KMS-11 (cell line): ENCODE data around the gene BMP6.
A peak's percentile ranks its signal among the peaks of the same experiment; 100 is the strongest.

Experiments used
- H2AFZ ChIP-seq: fragments of 200-600 bp; sonication (generic); 2 replicates; pipeline ENCODE4 v1.6.1; 2016; ENCODE audit warnings: antibody characterized with exemption, mixed run types, low read depth
- H3K27ac ChIP-seq: fragments of 200-600 bp; sonication (generic); 2 replicates; pipeline ENCODE4 v1.6.1; 2016; ENCODE audit warnings: mild to moderate bottlenecking, mixed run types
- H3K27me3 ChIP-seq: fragments of 200-600 bp; sonication (generic); 2 replicates; pipeline ENCODE4 v1.6.1; 2017; ENCODE audit warnings: mild to moderate bottlenecking, low read depth, mixed run types, moderate library complexity; ENCODE audit not compliant: insufficient read depth
- H3K36me3 ChIP-seq: fragments of 200-600 bp; sonication (generic); 2 replicates; pipeline ENCODE4 v1.6.1; 2017; ENCODE audit warnings: mild to moderate bottlenecking, mixed run types; ENCODE audit not compliant: insufficient read depth
- H3K4me1 ChIP-seq: fragments of 200-600 bp; sonication (generic); 2 replicates; pipeline ENCODE4 v1.6.1; 2016; ENCODE audit warnings: mild to moderate bottlenecking, low read depth, mixed run types; ENCODE audit not compliant: poor library complexity, severe bottlenecking
- H3K4me2 ChIP-seq: fragments of 200-600 bp; sonication (generic); 2 replicates; pipeline ENCODE4 v1.7.0; 2016; ENCODE audit warnings: mild to moderate bottlenecking, mixed run types
- H3K4me3 ChIP-seq: fragments of 200-600 bp; sonication (generic); IDR thresholded peaks from 2 replicates; pipeline ENCODE4 v1.6.1; 2017; ENCODE audit warnings: low read depth, low read length, mixed read lengths; ENCODE audit not compliant: insufficient read depth
- H3K79me2 ChIP-seq: fragments of 200-600 bp; sonication (generic); 2 replicates; pipeline ENCODE4 v1.6.1; 2016; ENCODE audit warnings: low read depth, mixed run types; ENCODE audit not compliant: insufficient read depth
- H3K9ac ChIP-seq: fragments of 200-600 bp; sonication (generic); 2 replicates; pipeline ENCODE4 v1.6.1; 2016; ENCODE audit warnings: mild to moderate bottlenecking, mixed run types
- H4K20me1 ChIP-seq: fragments of 200-600 bp; sonication (generic); 2 replicates; pipeline ENCODE4 v1.6.1; 2016; ENCODE audit warnings: mild to moderate bottlenecking, mixed run types; ENCODE audit not compliant: insufficient read depth
- TF ChIP-seq, protein P1 (sequence below): fragments of 200-600 bp; sonication (generic); conservative IDR thresholded peaks from 2 replicates; pipeline ENCODE4 v1.6.1; 2017; ENCODE audit warnings: low read depth, mild to moderate bottlenecking, antibody characterized with exemption, low read length, moderate library complexity, mixed read lengths

Gene BMP6

GRCh38 chr6:7725849-7726415 lies at the start of gene BMP6:
BMP6 (plus strand) TSS chr6:7726099; CDS start chr6:7726956, 857 bp downstream.
- peak within 1 kb of the TSS; percentile 91 for H3K4me2 ChIP-seq
- peaks cover 11% of the 10 kb centered on the region; the same call in 1 of the 2 replicates for H3K27me3 ChIP-seq
- H3K79me2 ChIP-seq = peaks cover 16% of the 10 kb centered on the region; the same call in 1 of the 2 replicates

DNA sequence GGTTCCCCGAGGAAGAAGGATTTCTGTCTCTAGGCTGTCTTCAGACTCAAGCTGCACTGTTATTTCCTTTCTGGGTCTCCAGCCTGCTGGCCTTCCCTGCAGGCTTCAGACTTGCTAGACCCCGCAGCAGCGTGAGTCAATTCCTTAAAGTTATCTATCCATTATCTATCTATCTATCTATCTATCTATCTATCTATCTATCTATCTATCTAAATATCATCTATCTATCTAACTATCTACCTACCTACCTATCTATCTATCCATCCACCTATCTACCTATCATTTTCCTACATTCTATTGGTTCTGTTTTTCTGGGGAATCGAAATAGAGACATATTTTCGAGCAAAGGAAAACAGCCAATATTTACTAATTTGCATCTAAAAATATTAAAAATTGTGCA lies 48.7 kb upstream of the BMP6 start:
- Histone ChIP-seq H3K79me2 (no peaks in the 10 kb centered on the region), H3K27me3 (no peaks in the 10 kb centered on the region)
- TF ChIP-seq, protein P1, sequence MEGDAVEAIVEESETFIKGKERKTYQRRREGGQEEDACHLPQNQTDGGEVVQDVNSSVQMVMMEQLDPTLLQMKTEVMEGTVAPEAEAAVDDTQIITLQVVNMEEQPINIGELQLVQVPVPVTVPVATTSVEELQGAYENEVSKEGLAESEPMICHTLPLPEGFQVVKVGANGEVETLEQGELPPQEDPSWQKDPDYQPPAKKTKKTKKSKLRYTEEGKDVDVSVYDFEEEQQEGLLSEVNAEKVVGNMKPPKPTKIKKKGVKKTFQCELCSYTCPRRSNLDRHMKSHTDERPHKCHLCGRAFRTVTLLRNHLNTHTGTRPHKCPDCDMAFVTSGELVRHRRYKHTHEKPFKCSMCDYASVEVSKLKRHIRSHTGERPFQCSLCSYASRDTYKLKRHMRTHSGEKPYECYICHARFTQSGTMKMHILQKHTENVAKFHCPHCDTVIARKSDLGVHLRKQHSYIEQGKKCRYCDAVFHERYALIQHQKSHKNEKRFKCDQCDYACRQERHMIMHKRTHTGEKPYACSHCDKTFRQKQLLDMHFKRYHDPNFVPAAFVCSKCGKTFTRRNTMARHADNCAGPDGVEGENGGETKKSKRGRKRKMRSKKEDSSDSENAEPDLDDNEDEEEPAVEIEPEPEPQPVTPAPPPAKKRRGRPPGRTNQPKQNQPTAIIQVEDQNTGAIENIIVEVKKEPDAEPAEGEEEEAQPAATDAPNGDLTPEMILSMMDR = no peak

More at GRCh38 chr6:7725849-7726415, at the start of gene BMP6:
- TF ChIP-seq, protein P1 = no peak
- H2AFZ ChIP-seq = peak within 1 kb of the TSS; percentile 56
- peaks cover 61% of the 10 kb centered on the region for H3K4me1 ChIP-seq
- H3K36me3 ChIP-seq = no peaks in the 10 kb centered on the region
- H3K4me3 ChIP-seq = no peak within 1 kb of the TSS
- H3K9ac ChIP-seq = no peak within 1 kb of the TSS; the same call in 1 of the 2 replicates
- no peaks in the 10 kb centered on the region for H4K20me1 ChIP-seq
- H3K27ac ChIP-seq = no peak within 1 kb of the TSS

DNA sequence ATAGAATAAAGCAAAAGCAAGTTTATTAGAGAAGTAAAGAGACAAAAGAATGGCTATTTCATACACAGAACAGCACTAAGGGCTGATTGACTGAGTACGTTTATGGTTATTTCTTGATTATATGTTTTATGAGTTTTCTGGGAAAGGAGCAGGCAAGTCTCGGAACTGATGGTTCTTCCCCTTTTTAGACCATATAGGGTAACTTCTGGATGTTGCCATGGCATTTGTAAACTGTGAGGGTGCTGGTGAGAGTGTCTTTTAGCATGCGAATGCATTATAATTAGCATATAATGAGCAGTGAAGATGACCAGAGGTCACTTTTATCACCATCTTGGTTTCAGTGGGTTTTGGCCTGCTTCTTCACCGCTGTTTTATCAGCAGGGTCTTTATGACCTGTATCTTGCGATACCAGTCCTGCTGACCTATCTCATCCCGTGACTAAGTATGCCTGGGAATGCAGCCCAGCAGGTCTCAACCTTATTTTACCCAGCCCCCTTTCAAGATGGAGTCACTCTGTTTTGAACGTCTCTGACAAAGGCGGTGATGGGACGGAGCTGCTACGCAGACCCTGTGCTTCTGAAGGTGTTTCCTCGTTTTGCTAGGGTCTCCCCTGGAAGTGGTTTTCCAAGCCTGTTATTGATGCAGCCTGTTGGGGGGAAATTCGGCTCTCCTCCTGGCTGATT lies 45.4 kb upstream of the BMP6 start:
- no peak overlapping the region for H2AFZ ChIP-seq
- H3K4me2 ChIP-seq = no peak overlapping the region
- H4K20me1 ChIP-seq = no peaks in the 10 kb centered on the region

More for the DNA sequence above, 48.7 kb upstream of the BMP6 start:
- no peak overlapping the region for H3K9ac ChIP-seq
- H4K20me1 ChIP-seq = no peaks in the 10 kb centered on the region
- H2AFZ ChIP-seq = no peak overlapping the region
- H3K4me3 ChIP-seq = no peak overlapping the region
- no peak overlapping the region for H3K4me2 ChIP-seq
- no peaks in the 10 kb centered on the region for H3K4me1 ChIP-seq
- no peaks in the 10 kb centered on the region for H3K36me3 ChIP-seq
- no peak overlapping the region for H3K27ac ChIP-seq

GRCh38 chr6:7681449-7681848 lies 44.5 kb upstream of the BMP6 start:
- no peak overlapping the region for H3K9ac ChIP-seq
- no peaks in the 10 kb centered on the region for H3K27me3 ChIP-seq

More for the DNA sequence above, 45.4 kb upstream of the BMP6 start:
- no peaks in the 10 kb centered on the region for H3K79me2 ChIP-seq
- no peak overlapping the region for H3K4me3 ChIP-seq
- no peak overlapping the region for H3K9ac ChIP-seq
- no peaks in the 10 kb centered on the region for H3K27me3 ChIP-seq
- TF ChIP-seq, protein P1 = no peak
- no peak overlapping the region for H3K27ac ChIP-seq
- no peaks in the 10 kb centered on the region for H3K4me1 ChIP-seq
- H3K36me3 ChIP-seq = no peaks in the 10 kb centered on the region

More at GRCh38 chr6:7681449-7681848, 44.5 kb upstream of the BMP6 start:
- Histone ChIP-seq H3K27ac (no peak overlapping the region), H4K20me1 (no peaks in the 10 kb centered on the region), H3K4me3 (no peak overlapping the region), H3K4me2 (no peak overlapping the region), H2AFZ (no peak overlapping the region), H3K79me2 (no peaks in the 10 kb centered on the region), H3K36me3 (no peaks in the 10 kb centered on the region), H3K4me1 (no peaks in the 10 kb centered on the region)
- TF ChIP-seq, protein P1 = no peak
